H1 (cell line): ENCODE results near the gene DNAJB8.

ENCODE experiments used
- CHD1 ChIP-seq: IDR thresholded peaks from 2 replicates; pipeline ENCODE4 v1.6.1; 2012; ENCODE audit warnings: low read depth, low read length, improper control_type of control experiment
- EZH2 ChIP-seq: fragments of 200-600 bp; sonication (generic); IDR thresholded peaks from 2 replicates; pipeline ENCODE4 v1.7.1; 2012; ENCODE audit warnings: low read depth, mild to moderate bottlenecking, moderate library complexity, low read length, inconsistent platforms; ENCODE audit not compliant: severe bottlenecking
- FOSL1 ChIP-seq: IDR thresholded peaks from 2 replicates; pipeline ENCODE4 v1.6.1; 2011; ENCODE audit warnings: mild to moderate bottlenecking, low read depth, low read length, moderate library complexity; ENCODE audit not compliant: insufficient read depth
- JUN ChIP-seq: IDR thresholded peaks from 2 replicates; pipeline ENCODE4 v1.6.1; 2011; ENCODE audit warnings: low read depth, mild to moderate bottlenecking, improper control_type of control experiment, low read length
- POLR2A ChIP-seq, 2 experiments: IDR thresholded peaks; 1 replicate in 1 of 2; 2 replicates in 1 of 2; pipeline ENCODE4 v1.6.1; 2011; ENCODE audit warnings: low read depth in 2 of 2, low read length in 2 of 2, mild to moderate bottlenecking in 2 of 2; ENCODE audit errors: control extremely low read depth in 1 of 2
- POLR2AphosphoS5 ChIP-seq: IDR thresholded peaks from 2 replicates; pipeline ENCODE4 v1.6.1; 2011; ENCODE audit warnings: low read depth, low read length
- SIX5 ChIP-seq: IDR thresholded peaks from 2 replicates; pipeline ENCODE4 v1.6.1; 2011; ENCODE audit warnings: mild to moderate bottlenecking, low read depth, low read length
- SP2 ChIP-seq: IDR thresholded peaks from 2 replicates; pipeline ENCODE4 v1.6.1; 2012; ENCODE audit warnings: mild to moderate bottlenecking, low read length, inconsistent platforms
- TAF1 ChIP-seq: IDR thresholded peaks from 2 replicates; pipeline ENCODE4 v1.6.1; 2011; ENCODE audit warnings: mild to moderate bottlenecking, low read depth, low read length
- TEAD4 ChIP-seq: IDR thresholded peaks from 2 replicates; pipeline ENCODE4 v1.6.1; 2012; ENCODE audit warnings: low read depth, low read length, inconsistent platforms, mixed read lengths
- YY1 ChIP-seq: IDR thresholded peaks from 2 replicates; pipeline ENCODE4 v1.6.1; 2011; ENCODE audit warnings: low read depth, mild to moderate bottlenecking, low read length
- TF ChIP-seq, protein P1 (sequence below), 3 experiments: IDR thresholded peaks; 1 replicate in 2 of 3; 2 replicates in 1 of 3; pipeline versions ENCODE4 v1.5.1 to v1.6.1; 2011; ENCODE audit warnings: low read length in 3 of 3, mild to moderate bottlenecking in 3 of 3, inconsistent platforms in 2 of 3, low read depth in 1 of 3, moderate library complexity in 1 of 3; ENCODE audit not compliant: insufficient read depth in 1 of 3; ENCODE audit errors: control extremely low read depth in 1 of 3
- TF ChIP-seq, protein P2 (sequence below): IDR thresholded peaks from 2 replicates; pipeline ENCODE4 v1.6.1; 2012; ENCODE audit warnings: low read length, inconsistent platforms
- TF ChIP-seq, protein P3 (sequence below): IDR thresholded peaks from 2 replicates; pipeline ENCODE4 v1.6.1; 2012; ENCODE audit warnings: inconsistent platforms

DNA sequence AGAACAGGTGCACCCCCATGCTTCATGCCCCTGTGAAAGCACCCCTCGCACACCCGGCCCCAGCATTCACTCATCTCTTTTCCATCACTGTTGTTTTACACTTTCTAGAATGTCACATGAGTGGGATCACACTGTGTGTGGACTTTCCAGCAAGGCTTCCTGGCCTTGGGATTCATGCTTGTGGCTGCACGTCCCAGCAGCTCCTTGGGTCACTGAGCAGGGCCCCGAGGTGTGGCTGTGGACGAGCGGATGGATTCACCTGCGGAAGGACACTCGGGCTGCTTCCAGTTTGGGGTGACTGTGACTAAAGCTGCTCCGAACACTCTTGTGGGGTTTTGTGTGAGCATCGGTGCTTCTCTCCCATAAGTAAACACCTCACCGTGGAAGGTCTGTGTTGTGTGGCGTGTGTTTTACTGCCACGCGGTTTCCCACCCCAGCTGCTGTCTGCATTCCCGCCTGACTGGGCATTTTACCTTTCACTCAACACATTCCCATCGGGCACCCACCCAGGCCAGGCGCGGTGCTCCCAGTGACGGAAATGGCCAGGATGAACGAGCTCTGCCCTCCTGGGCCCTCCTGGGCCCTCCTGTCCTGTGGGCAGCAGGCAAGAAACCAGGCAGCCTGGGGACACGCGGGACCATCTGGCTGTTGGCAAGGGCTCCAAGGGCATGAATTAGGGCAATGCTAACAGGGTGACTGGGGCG, 41.4 kb downstream of the DNAJB8 start:
- TF ChIP-seq TEAD4 (no peak), SP2 (no peak), JUN (no peak), EZH2 (no peak), TAF1 (no peak), CHD1 (no peak), POLR2A (IDR thresholded peaks at IDR 0.05; ENCODE audit: control extremely low read depth in 1 of 2, low read depth in 2 of 2, low read length in 2 of 2) (no peak), POLR2AphosphoS5 (no peak), FOSL1 (no peak), SIX5 (no peak), YY1 (no peak)
- TF ChIP-seq, protein P1, sequence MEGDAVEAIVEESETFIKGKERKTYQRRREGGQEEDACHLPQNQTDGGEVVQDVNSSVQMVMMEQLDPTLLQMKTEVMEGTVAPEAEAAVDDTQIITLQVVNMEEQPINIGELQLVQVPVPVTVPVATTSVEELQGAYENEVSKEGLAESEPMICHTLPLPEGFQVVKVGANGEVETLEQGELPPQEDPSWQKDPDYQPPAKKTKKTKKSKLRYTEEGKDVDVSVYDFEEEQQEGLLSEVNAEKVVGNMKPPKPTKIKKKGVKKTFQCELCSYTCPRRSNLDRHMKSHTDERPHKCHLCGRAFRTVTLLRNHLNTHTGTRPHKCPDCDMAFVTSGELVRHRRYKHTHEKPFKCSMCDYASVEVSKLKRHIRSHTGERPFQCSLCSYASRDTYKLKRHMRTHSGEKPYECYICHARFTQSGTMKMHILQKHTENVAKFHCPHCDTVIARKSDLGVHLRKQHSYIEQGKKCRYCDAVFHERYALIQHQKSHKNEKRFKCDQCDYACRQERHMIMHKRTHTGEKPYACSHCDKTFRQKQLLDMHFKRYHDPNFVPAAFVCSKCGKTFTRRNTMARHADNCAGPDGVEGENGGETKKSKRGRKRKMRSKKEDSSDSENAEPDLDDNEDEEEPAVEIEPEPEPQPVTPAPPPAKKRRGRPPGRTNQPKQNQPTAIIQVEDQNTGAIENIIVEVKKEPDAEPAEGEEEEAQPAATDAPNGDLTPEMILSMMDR (IDR thresholded peaks at IDR 0.05; ENCODE audit: control extremely low read depth in 1 of 3, insufficient read depth in 1 of 3, low read depth in 1 of 3, low read length in 3 of 3): no peak
- TF ChIP-seq, protein P2, sequence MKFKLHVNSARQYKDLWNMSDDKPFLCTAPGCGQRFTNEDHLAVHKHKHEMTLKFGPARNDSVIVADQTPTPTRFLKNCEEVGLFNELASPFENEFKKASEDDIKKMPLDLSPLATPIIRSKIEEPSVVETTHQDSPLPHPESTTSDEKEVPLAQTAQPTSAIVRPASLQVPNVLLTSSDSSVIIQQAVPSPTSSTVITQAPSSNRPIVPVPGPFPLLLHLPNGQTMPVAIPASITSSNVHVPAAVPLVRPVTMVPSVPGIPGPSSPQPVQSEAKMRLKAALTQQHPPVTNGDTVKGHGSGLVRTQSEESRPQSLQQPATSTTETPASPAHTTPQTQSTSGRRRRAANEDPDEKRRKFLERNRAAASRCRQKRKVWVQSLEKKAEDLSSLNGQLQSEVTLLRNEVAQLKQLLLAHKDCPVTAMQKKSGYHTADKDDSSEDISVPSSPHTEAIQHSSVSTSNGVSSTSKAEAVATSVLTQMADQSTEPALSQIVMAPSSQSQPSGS: no peak
- TF ChIP-seq, protein P3, sequence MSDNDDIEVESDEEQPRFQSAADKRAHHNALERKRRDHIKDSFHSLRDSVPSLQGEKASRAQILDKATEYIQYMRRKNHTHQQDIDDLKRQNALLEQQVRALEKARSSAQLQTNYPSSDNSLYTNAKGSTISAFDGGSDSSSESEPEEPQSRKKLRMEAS: no peak
